HG02840 (cell line): ENCODE measurements around the gene KRT5.
"Not testable (repeated sequence)": the region's sequence is repeated elsewhere in the genome, so short reads cannot be mapped to it uniquely, and the experiment has no call there.

ENCODE experiments used
- ATAC-seq: cut with Tn5 transposase; IDR thresholded peaks from one replicate; pipeline ENCODE4 v1.9.1; 2021; ENCODE audit warnings: mild to moderate bottlenecking, moderate library complexity, moderate number of reproducible peaks; ENCODE audit not compliant: unreplicated experiment, low FRiP score

Gene KRT5

DNA sequence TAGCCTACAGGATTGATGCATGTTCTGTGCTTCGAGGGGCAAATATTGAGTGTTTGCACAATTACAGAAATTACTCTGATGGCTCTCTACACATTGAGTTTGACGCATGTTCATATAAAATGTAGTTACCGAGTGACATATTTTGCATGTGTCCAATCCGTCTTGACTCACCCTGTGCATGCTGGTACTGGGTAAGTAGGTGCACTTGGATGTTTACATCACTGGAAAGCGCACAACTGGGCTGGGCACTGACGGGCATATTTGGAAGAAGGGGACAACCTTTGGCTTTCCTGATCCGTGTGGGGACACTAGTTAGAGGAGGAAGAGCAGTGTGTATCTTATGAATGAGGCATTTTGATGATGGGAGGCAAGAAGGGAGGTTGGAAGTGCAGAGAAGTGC is 22.2 kb downstream of the KRT5 start:
- no peak for ATAC-seq

GRCh38 chr12:52496590-52497071 is 23.6 kb downstream of the KRT5 start:
- ATAC-seq = no peak

DNA sequence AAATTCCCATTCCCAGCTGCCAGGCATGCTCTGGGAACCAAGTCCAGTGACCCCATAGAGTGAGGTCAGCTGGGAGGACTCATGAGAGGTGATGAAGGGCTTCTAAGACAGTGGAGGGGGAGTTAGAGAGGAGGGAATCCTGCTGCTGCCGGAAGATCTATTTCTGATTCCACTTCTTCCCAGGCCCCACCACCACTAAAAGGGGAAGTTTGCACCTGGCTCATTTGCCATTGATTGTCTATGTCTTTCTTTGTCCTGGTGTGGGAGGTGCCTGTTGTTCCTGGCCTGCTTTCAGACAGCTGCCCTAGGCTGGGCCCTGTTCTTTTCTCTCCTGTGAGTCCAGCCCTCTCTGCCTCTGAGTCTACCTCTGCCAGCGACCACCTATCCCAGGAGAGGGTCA is 24.1 kb downstream of the KRT5 start:
- no peak for ATAC-seq

DNA sequence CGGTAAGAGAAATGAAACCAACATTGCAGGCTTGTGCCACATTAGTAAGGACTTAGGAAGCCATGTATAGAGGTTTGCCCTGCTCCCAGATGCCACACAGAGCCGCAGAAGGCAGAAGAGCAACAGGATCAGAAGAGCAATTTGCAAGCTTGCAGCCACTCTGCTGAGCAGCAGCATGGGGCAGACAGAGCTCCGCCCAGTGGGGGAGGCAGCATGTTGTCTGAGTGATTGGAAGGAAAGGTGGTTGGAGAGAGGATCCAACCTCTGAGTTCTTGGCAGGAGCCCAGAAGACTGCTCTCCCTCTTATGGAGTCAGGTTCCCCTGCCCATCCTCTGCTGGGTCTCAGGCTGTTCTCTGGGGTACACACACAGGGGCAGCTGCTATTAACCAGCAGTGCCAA is 24.8 kb downstream of the KRT5 start:
- ATAC-seq = no peak

- no peak for ATAC-seq
Observed at GRCh38 chr12:52494518-52494917, 25.7 kb downstream of the KRT5 start.

DNA sequence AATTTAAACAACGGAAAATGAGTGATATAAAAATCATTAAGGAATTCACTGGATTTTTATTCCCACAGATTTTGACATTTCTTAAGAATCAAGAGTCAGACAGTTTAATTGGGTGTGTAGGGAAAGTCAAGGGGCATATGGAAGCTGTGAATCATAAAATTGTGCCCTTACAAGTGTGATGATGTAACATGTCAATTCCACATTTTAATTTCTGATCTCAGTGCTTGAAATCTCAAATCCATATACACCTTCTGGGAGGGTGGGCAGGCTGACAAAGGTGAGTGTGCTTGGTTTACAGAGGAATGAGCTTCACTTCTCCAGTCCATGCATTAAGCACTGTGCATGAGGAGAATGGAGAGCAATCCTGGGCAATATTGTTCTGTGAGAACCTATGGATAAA is 26.1 kb downstream of the KRT5 start:
- ATAC-seq = no peak

DNA sequence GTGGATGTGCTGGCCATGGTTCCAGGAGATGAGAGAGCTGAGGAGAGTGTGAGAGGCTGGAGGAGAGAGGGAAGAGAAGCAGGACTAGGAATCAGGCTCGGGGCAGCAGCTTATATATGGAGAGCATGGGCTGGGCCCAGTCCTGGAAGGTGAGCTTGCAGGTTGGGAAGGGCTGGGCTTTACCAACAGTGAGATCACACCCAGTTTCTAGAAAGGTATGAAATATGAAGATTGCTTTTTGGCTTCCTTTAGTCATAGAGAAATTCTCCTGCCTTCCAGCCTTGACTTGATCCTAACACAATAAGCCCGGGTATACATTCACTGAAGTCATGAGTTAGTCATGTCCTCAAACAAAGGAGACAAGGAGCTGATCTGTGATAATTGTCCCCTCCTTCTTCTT is 27.0 kb downstream of the KRT5 start, which contains the start of gene KRT6A:
TSS of gene KRT6A (minus strand) at position 86 of the 400 bp plus-strand sequence. CDS start at position 17, 69 bp downstream.
- ATAC-seq = no peak

DNA sequence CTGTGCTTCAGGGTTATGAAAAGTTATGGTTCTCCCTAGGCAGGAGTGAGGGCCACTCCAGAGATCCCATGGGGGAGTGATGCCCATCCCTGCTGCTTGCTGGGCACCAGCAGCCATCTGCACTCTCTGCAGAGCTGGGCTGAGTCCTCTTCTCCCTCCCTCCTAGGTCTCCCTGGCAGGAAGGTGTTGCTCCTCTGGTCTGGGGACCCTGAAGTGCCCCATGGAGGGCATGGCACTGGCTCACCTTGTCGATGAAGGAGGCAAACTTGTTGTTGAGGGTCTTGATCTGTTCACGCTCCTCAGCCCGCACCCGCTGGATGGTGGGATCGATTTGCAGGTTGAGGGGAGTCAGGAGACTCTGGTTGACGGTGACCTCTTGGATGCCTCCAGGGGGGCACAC is 27.8 kb downstream of the KRT5 start:
- not testable (repeated sequence) for ATAC-seq

GRCh38 chr12:52491495-52491894 is 28.7 kb downstream of the KRT5 start:
- not testable (repeated sequence) for ATAC-seq

DNA sequence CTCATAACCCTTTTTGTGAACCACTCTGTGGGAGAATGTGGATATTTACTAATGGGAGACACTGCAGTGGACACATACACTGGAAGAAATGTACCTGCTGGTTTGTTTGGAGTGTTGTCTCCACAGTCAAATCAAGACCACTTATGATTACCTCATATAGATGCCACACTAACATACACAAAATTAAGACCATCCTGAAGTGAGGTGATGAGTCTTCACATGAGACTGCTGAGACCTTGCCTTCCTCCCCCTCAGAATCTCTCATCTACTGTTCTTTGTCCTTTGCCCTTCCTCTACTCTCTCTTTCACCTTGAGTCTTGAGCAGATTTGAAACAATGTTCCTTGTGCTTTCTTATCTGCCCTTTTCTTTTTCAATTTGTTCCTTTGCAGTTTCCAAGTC is 31.5 kb downstream of the KRT5 start:
- ATAC-seq = no peak

- not testable (repeated sequence) for ATAC-seq
Observed at GRCh38 chr12:52487744-52488443, 32.3 kb downstream of the KRT5 start.

DNA sequence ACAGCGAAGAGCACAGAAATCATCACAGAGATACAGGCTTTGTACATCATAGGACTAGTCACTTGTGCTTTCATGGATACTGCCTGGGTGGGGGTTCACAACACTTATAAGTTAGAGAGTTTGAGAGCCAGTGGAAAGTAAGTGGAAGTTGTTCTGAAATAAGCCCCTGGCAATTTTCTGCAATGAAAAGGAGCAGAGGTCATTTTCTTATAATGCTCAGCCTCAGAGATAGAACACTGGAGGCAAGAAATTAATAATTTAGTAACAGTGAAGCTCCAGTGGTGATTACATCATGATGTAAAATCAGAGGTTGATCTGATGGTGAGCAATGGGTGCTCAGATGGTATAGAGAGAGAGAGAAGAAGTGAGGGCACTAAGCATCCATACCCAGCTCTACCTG is 33.0 kb downstream of the KRT5 start:
- ATAC-seq = no peak

DNA sequence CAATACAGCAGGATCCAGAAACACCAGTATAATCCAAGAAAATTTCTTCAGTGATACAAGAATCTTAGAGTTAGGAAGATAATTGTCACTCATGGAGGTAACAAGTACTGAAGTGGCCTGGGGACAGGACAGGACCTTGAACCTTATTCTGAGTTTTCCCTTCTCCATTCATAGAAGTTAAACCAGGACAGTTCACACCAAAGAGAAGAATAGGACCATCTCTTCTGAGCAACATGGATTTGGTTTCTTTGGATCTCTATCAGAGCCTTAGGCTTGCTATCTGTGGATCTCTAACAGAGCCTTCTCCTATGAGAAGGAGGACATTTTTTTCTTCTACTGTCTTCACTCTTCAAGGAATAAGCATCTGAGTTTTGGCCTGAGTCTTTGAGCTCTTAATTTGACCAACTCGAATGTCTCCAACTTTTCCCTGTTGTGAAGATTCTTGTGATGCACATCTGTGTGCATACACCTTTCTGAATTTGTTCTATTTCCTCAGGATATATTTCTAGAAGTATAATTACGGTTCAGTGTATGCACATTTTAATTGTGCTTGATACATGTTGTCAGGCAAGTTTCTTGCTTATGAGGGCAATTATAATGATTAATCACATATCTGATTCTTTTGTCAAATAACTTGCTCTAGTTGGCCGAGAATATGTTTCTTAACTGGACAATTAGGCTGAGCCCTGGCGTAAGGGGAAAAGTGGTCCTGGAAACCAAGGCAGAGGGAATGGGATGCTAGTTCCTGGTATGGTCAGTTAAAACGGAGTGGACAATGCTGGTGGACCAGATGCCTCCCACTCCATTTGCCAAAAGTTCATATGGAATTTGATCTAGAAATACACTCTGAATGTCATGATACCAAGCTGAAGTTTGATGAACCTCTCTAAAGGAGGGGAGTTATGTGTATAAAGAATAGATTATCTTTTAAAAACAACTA is 33.8 kb downstream of the KRT5 start:
- ATAC-seq = no peak

- ATAC-seq = no peak
Observed at GRCh38 chr12:52480073-52480472, 40.1 kb downstream of the KRT5 start.

DNA sequence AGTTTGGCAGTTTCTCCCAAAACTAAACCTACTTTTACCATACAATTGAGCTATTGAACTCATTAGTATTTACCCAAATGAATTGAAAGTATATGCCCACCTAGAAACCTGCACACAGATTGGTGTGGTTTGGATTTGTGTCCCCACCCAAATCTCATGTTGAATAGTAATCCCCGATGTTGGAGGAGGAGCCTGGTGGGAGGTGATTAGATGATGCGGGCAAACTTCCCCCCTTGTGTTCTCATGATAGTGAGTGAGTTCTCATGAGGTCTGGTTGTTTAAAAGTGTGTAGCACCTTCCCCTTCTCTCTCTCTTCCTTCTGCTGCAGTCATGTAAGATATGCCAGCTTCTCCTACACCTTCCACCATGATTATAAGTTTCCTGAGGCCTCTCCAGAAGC is 42.5 kb downstream of the KRT5 start:
- no peak for ATAC-seq

DNA sequence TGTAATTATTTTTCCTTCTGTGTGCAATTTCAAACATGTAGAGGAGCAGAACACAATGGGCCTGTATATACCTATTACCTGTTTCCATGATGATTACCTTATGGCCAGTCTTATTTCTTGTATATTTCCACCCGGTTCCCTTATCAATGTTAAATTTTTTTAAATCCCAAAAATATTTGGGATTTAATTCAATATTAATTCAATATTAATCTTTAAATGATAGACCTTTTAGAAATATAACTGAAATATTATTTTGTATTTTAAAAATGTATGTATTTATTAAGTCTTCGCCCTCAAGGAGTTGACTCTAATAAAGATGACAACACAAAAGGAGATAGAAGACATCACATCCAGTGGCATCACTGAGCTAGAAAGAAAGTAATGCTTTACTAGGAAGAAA is 46.0 kb downstream of the KRT5 start:
- ATAC-seq = no peak

DNA sequence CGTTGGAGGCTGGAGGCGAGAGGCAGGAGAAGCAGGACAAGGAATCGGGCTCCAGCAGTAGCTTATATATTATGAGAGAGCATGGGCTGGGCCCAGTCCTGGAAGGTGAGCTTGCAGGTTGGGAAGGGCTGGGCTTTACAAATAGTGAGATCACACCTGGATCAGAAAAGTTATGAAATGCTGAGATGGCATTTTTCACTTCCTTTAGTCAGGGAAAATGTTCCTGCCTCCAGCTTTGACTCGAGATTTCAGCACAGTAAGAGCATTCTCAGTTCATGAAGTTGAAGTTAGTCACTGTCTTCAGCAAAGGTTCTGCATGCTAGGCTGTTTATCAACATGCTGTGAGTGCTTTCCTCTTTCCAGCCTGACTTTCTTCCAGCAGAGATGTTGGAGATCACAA is 46.4 kb downstream of the KRT5 start, which contains the start of gene KRT6C:
TSS of gene KRT6C (minus strand) at position 38 of the 400 bp plus-strand sequence. CDS start 68 bp downstream, outside the sequence.
- ATAC-seq = no peak

GRCh38 chr12:52469853-52470252 is 50.3 kb downstream of the KRT5 start:
- ATAC-seq = no peak

DNA sequence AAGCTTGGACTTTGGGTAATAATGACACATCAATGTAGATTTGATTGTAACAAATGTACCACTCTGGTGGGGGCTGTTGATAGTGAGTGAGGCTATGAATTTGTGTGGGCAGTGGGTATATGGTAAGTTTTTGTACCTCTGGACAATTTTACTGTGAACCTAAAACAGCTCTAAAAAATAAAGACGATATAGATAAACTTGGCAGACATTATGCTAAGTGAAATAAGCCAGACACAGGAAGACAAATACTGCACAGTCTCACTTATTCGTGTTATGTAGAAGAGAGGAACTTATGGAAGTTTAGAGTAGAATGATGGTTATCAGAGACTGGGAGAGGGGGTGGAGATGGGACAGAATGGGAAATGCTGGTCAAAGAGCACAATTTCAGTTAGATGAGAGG is 55.3 kb downstream of the KRT5 start:
- ATAC-seq = no peak
